ENCODE measurements around the gene LDLRAP1.

Gene LDLRAP1

GRCh38 chr1:25579292-25580252, 36.2 kb downstream of the LDLRAP1 start:
- no peak for TF ChIP-seq CTCF (IDR thresholded peaks at IDR 0.05; ENCODE audit: insufficient read depth, low read length, missing control alignments)
- no peak overlapping the region for H3K4me3 ChIP-seq (ENCODE audit: low read depth, low read length)
- CTCF ChIA-PET, result interaction anchor here (0.9 to 5.9 kb wide), 3 partner anchors 9 to 233 kb away, joined by 3 to 59 read pairs (median 7); no protein-coding TSS in a partner anchor
- no peak for DNase-seq (ENCODE audit: low read depth, low spot score)
- POLR2A ChIA-PET, result no interaction called here

GRCh38 chr1:25580927-25581326, 37.5 kb downstream of the LDLRAP1 start:
- no peak for TF ChIP-seq CTCF (IDR thresholded peaks at IDR 0.05; ENCODE audit: insufficient read depth, low read length, missing control alignments)
- DNase-seq (ENCODE audit: low read depth, low spot score), result no peak
- no peak overlapping the region for H3K4me3 ChIP-seq (ENCODE audit: low read depth, low read length)
- POLR2A ChIA-PET, result no interaction called here
- CTCF ChIA-PET, result interaction anchor here (1.1 to 5.9 kb wide), 2 partner anchors 9 to 10 kb away, joined by 3 to 59 read pairs; no protein-coding TSS in a partner anchor

- ChIA-PET CTCF (interaction anchor here (1.1 to 5.9 kb wide), 3 partner anchors 8 to 27 kb away, joined by 3 to 59 read pairs (median 7); no protein-coding TSS in a partner anchor), POLR2A (no interaction called here)
- TF ChIP-seq CTCF (IDR thresholded peaks at IDR 0.05; ENCODE audit: insufficient read depth, low read length, missing control alignments), result no peak
These were observed 38.4 kb downstream of the LDLRAP1 start for GRCh38 chr1:25581764-25582163.

GRCh38 chr1:25583519-25584370, 40.3 kb downstream of the LDLRAP1 start:
- CTCF ChIA-PET, result interaction anchor here (1.5 to 5.9 kb wide), 2 partner anchors 11 to 13 kb away, joined by 5 to 59 read pairs; no protein-coding TSS in a partner anchor
- POLR2A ChIA-PET, result no interaction called here
- TF ChIP-seq CTCF (IDR thresholded peaks at IDR 0.05; ENCODE audit: insufficient read depth, low read length, missing control alignments), result no peak
- no peak overlapping the region for H3K4me3 ChIP-seq (ENCODE audit: low read depth, low read length)
- no peak for DNase-seq (ENCODE audit: low read depth, low spot score)

More at GRCh38 chr1:25581764-25582163, 38.4 kb downstream of the LDLRAP1 start:
- no peak for DNase-seq (ENCODE audit: low read depth, low spot score)
- no peak overlapping the region for H3K4me3 ChIP-seq (ENCODE audit: low read depth, low read length)

- ChIA-PET CTCF (interaction anchor here (1.6 kb wide), 1 partner anchor 212 kb away, joined by 6 read pairs; no protein-coding TSS in a partner anchor), POLR2A (no interaction called here)
- no peak for DNase-seq (ENCODE audit: low read depth, low spot score)
- no peak overlapping the region for H3K4me3 ChIP-seq (ENCODE audit: low read depth, low read length)
- no peak for TF ChIP-seq CTCF (IDR thresholded peaks at IDR 0.05; ENCODE audit: insufficient read depth, low read length, missing control alignments)
These were observed 42.8 kb downstream of the LDLRAP1 start for GRCh38 chr1:25586181-25586588.
